ENCODE data around the gene GPATCH3. TPM values are rescaled to one million over a fixed set of nuclear protein-coding genes. Genes with fewer than 3 reads are reported as not detected.

GPATCH3 gene
- total RNA-seq, 2 donors from 2014 or later = 9.2 to 28.2 TPM

- Histone ChIP-seq H3K4me3 (no peak overlapping the region), H3K27me3 (replicated peaks; ENCODE audit: insufficient read depth) (no peaks in the 10 kb centered on the region), H3K36me3 (peaks cover 15 to 18% of the 10 kb centered on the region in 2 donors), H3K27ac (no peak overlapping the region), H3K4me1 (replicated peaks) (no peaks in the 10 kb centered on the region), H3K9me3 (no peaks in the 10 kb centered on the region)
- no peak for DNase-seq (ENCODE audit: low spot score)
- intact Hi-C loops (cut with DNase I) = no loop called here
- 95% methylated on average over 4 of the region's 4 CpGs for WGBS
- TF ChIP-seq, protein P1, sequence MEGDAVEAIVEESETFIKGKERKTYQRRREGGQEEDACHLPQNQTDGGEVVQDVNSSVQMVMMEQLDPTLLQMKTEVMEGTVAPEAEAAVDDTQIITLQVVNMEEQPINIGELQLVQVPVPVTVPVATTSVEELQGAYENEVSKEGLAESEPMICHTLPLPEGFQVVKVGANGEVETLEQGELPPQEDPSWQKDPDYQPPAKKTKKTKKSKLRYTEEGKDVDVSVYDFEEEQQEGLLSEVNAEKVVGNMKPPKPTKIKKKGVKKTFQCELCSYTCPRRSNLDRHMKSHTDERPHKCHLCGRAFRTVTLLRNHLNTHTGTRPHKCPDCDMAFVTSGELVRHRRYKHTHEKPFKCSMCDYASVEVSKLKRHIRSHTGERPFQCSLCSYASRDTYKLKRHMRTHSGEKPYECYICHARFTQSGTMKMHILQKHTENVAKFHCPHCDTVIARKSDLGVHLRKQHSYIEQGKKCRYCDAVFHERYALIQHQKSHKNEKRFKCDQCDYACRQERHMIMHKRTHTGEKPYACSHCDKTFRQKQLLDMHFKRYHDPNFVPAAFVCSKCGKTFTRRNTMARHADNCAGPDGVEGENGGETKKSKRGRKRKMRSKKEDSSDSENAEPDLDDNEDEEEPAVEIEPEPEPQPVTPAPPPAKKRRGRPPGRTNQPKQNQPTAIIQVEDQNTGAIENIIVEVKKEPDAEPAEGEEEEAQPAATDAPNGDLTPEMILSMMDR (IDR thresholded peaks at IDR 0.05) = no peak
- no peak for TF ChIP-seq POLR2AphosphoS5 (IDR thresholded peaks at IDR 0.05)
- no peak for TF ChIP-seq POLR2A (IDR thresholded peaks at IDR 0.05)
Measured at GRCh38 chr1:26938004-26938658, 37.9 kb upstream of the GPATCH3 start.

GRCh38 chr1:26936823-26937222 is 36.6 kb upstream of the GPATCH3 start:
- no peaks in the 10 kb centered on the region for H3K27me3 ChIP-seq (replicated peaks; ENCODE audit: insufficient read depth)
- H3K36me3 ChIP-seq = peaks cover 2 to 4% of the 10 kb centered on the region in 2 donors
- no peak for DNase-seq (ENCODE audit: low spot score)
- no peaks in the 10 kb centered on the region for H3K4me1 ChIP-seq (replicated peaks)
- no peaks in the 10 kb centered on the region for H3K9me3 ChIP-seq
- WGBS = 81% methylated on average over 6 of the region's 6 CpGs
- no peak overlapping the region for H3K27ac ChIP-seq
- no peak for TF ChIP-seq POLR2A (IDR thresholded peaks at IDR 0.05)
- TF ChIP-seq POLR2AphosphoS5 (IDR thresholded peaks at IDR 0.05) = no peak
- TF ChIP-seq, protein P1 (IDR thresholded peaks at IDR 0.05) = no peak
- intact Hi-C loops (cut with DNase I) = no loop called here
- no peak overlapping the region for H3K4me3 ChIP-seq

DNA sequence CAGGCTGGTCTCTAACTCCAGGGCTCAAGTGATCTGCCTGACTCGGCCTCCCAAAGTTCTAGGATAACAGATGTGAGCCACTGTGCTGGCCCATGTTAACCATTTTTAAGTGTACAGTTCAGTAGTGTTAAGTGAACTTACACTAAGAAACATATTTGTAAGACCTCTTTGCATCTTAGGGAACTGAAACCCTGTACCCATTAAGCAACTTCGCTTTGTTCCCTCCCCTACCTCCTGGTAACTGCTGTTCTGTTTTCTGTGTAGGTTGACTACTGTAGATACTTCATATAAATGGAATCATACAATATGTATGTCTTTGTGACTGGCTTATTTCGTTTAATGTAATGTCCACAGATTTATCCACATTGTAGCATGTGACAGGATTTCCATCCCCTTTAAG is 32.3 kb upstream of the GPATCH3 start:
- no peaks in the 10 kb centered on the region for H3K36me3 ChIP-seq
- TF ChIP-seq POLR2AphosphoS5 (IDR thresholded peaks at IDR 0.05) (no peak), POLR2A (IDR thresholded peaks at IDR 0.05) (no peak)

GRCh38 chr1:26923711-26924110 is 23.4 kb upstream of the GPATCH3 start:
- Histone ChIP-seq H3K4me1 (replicated peaks) (no peaks in the 10 kb centered on the region), H3K27me3 (replicated peaks; ENCODE audit: insufficient read depth) (no peaks in the 10 kb centered on the region), H3K9me3 (no peaks in the 10 kb centered on the region), H3K27ac (no peak overlapping the region), H3K36me3 (peaks cover 0 to 4% of the 10 kb centered on the region in 2 donors), H3K4me3 (no peak overlapping the region)
- no peak for DNase-seq (ENCODE audit: low spot score)
- WGBS = 90% methylated on average over 3 of the region's 3 CpGs
- intact Hi-C loops (cut with DNase I) = no loop called here
- TF ChIP-seq POLR2AphosphoS5 (IDR thresholded peaks at IDR 0.05) (no peak), POLR2A (IDR thresholded peaks at IDR 0.05) (no peak)
- TF ChIP-seq, protein P1 (IDR thresholded peaks at IDR 0.05) = no peak

More for the DNA sequence above, 32.3 kb upstream of the GPATCH3 start:
- Histone ChIP-seq H3K9me3 (no peaks in the 10 kb centered on the region), H3K27me3 (replicated peaks; ENCODE audit: insufficient read depth) (no peaks in the 10 kb centered on the region), H3K4me3 (no peak overlapping the region), H3K4me1 (replicated peaks) (no peaks in the 10 kb centered on the region), H3K27ac (no peak overlapping the region)
- no peak for DNase-seq (ENCODE audit: low spot score)
- WGBS = 82% methylated on average over 3 of the region's 3 CpGs
- intact Hi-C loops (cut with DNase I) = no loop called here

DNA sequence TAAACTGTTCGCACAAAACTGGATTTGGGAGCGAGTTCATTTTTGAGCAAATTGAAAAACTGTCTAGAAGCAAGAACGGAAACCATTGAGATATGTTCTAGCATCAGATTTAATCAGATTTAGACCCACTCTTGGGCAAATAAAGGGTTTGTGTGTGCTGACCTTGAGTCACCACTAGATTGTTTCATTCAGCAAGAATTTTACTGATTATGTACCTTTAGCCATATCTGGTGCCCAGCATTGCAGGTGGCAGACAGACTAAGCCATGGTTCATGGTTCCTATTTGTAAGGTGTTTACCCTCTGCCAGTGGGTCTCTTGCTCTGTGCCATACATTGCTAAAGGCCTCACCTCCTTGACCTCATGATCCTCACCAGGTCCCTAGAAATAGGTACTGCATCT is 22.6 kb upstream of the GPATCH3 start:
- Histone ChIP-seq H3K36me3 (peaks cover 0 to 4% of the 10 kb centered on the region in 2 donors), H3K27me3 (replicated peaks; ENCODE audit: insufficient read depth) (no peaks in the 10 kb centered on the region), H3K4me3 (peak overlapping the region in 1 of 2 donors; percentile 100), H3K9me3 (no peaks in the 10 kb centered on the region), H3K4me1 (replicated peaks) (no peaks in the 10 kb centered on the region), H3K27ac (no peak overlapping the region)
- 89% methylated on average over 3 of the region's 3 CpGs for WGBS
- no peak for DNase-seq (ENCODE audit: low spot score)
- intact Hi-C loops (cut with DNase I) = no loop called here
- TF ChIP-seq POLR2AphosphoS5 (IDR thresholded peaks at IDR 0.05) = no peak
- TF ChIP-seq, protein P1 (IDR thresholded peaks at IDR 0.05) = no peak
- no peak for TF ChIP-seq POLR2A (IDR thresholded peaks at IDR 0.05)

Data from prostate gland (tissue), 2 donors.